Measurements from ENCODE around the gene ZBTB20.

Gene ZBTB20

DNA sequence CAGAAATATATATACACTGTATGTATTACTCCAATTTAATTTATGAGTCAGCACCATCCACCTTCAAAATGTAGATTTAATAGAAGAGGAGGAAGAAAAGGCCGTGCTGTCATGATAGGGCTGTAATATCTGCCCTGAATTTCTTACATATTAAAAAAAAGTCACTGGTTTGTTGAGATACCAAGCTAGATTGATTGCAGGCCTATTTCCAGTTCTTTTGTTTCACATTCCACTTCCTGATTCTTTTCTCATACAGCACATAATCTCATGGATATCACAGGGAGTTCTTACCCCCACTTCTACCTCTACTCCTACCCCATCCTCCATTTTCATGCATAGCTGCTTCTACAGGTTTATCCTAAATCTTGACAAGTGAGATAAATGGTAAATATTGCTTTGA, 290.3 kb downstream of the ZBTB20 start:
- Histone ChIP-seq H3K27me3 (ENCODE audit: control insufficient read depth, low read length) (no peaks in the 10 kb centered on the region), H3K36me3 (ENCODE audit: control insufficient read depth, low read length) (no peaks in the 10 kb centered on the region), H3K9me2 (replicated peaks; ENCODE audit: control insufficient read depth, low read length) (no peaks in the 10 kb centered on the region), H3F3A (ENCODE audit: control insufficient read depth, insufficient read depth) (no peaks in the 10 kb centered on the region), H4K20me1 (ENCODE audit: control insufficient read depth, insufficient read depth, low read depth, low read length) (no peaks in the 10 kb centered on the region), H3K4me1 (ENCODE audit: control insufficient read depth, low read length) (no peaks in the 10 kb centered on the region), H3K27ac (ENCODE audit: low read depth, low read length) (no peak overlapping the region), H3K9me3 (ENCODE audit: control insufficient read depth, insufficient read depth, low read length) (no peaks in the 10 kb centered on the region), H3K79me2 (ENCODE audit: control insufficient read depth, low read length) (no peaks in the 10 kb centered on the region), H3K4me2 (ENCODE audit: low read length) (no peak overlapping the region), H3K4me3 (ENCODE audit: low read length) (no peak overlapping the region)
- no peak for TF ChIP-seq EZH2phosphoT487 (IDR thresholded peaks at IDR 0.05; ENCODE audit: borderline replicate concordance, low read length)
- TF ChIP-seq, protein P1, sequence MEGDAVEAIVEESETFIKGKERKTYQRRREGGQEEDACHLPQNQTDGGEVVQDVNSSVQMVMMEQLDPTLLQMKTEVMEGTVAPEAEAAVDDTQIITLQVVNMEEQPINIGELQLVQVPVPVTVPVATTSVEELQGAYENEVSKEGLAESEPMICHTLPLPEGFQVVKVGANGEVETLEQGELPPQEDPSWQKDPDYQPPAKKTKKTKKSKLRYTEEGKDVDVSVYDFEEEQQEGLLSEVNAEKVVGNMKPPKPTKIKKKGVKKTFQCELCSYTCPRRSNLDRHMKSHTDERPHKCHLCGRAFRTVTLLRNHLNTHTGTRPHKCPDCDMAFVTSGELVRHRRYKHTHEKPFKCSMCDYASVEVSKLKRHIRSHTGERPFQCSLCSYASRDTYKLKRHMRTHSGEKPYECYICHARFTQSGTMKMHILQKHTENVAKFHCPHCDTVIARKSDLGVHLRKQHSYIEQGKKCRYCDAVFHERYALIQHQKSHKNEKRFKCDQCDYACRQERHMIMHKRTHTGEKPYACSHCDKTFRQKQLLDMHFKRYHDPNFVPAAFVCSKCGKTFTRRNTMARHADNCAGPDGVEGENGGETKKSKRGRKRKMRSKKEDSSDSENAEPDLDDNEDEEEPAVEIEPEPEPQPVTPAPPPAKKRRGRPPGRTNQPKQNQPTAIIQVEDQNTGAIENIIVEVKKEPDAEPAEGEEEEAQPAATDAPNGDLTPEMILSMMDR (IDR thresholded peaks at IDR 0.05; ENCODE audit: low read depth, low read length, poor library complexity, severe bottlenecking), result no peak

- Histone ChIP-seq H3F3A (ENCODE audit: control insufficient read depth, insufficient read depth) (no peaks in the 10 kb centered on the region), H3K27me3 (ENCODE audit: control insufficient read depth, low read length) (no peaks in the 10 kb centered on the region), H3K4me2 (ENCODE audit: low read length) (no peak overlapping the region), H3K4me1 (ENCODE audit: control insufficient read depth, low read length) (no peaks in the 10 kb centered on the region), H3K9me2 (replicated peaks; ENCODE audit: control insufficient read depth, low read length) (no peaks in the 10 kb centered on the region), H3K79me2 (ENCODE audit: control insufficient read depth, low read length) (no peaks in the 10 kb centered on the region), H3K9me3 (ENCODE audit: control insufficient read depth, insufficient read depth, low read length) (no peaks in the 10 kb centered on the region), H3K4me3 (ENCODE audit: low read length) (no peak overlapping the region), H3K27ac (ENCODE audit: low read depth, low read length) (no peak overlapping the region), H4K20me1 (ENCODE audit: control insufficient read depth, insufficient read depth, low read depth, low read length) (no peaks in the 10 kb centered on the region), H3K36me3 (ENCODE audit: control insufficient read depth, low read length) (no peaks in the 10 kb centered on the region)
- TF ChIP-seq, protein P1 (IDR thresholded peaks at IDR 0.05; ENCODE audit: low read depth, low read length, poor library complexity, severe bottlenecking), result no peak
- TF ChIP-seq EZH2phosphoT487 (IDR thresholded peaks at IDR 0.05; ENCODE audit: borderline replicate concordance, low read length), result no peak
These were observed 291.2 kb downstream of the ZBTB20 start for GRCh38 chr3:114855839-114856238.

DNA sequence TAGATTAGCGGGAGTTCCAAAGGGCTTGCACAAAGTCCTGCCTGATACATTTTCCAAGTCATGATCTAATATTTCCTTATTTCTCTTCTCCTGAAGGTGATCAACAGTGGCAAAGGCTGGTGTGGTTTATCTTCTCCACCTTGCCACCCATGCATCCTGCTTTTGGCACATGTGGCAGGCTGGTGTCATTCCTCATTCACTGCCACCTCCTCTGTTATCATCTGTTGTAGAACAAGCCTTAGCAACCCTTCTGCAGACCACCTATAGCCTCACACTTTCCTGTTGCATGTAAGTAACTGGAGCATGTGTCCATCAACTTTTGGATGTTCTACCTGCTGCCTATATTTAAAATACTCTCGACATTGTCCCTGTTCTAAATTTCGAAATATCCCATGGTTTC, 294.1 kb downstream of the ZBTB20 start:
- no peaks in the 10 kb centered on the region for H3K9me2 ChIP-seq (replicated peaks; ENCODE audit: control insufficient read depth, low read length)
- H3K4me3 ChIP-seq (ENCODE audit: low read length), result no peak overlapping the region
- H4K20me1 ChIP-seq (ENCODE audit: control insufficient read depth, insufficient read depth, low read depth, low read length), result no peaks in the 10 kb centered on the region
- no peaks in the 10 kb centered on the region for H3K79me2 ChIP-seq (ENCODE audit: control insufficient read depth, low read length)
- no peaks in the 10 kb centered on the region for H3K4me1 ChIP-seq (ENCODE audit: control insufficient read depth, low read length)
- H3K27me3 ChIP-seq (ENCODE audit: control insufficient read depth, low read length), result no peaks in the 10 kb centered on the region
- TF ChIP-seq EZH2phosphoT487 (IDR thresholded peaks at IDR 0.05; ENCODE audit: borderline replicate concordance, low read length), result no peak
- TF ChIP-seq, protein P1 (IDR thresholded peaks at IDR 0.05; ENCODE audit: low read depth, low read length, poor library complexity, severe bottlenecking), result no peak
- no peak overlapping the region for H3K4me2 ChIP-seq (ENCODE audit: low read length)
- no peak overlapping the region for H3K27ac ChIP-seq (ENCODE audit: low read depth, low read length)
- no peaks in the 10 kb centered on the region for H3K9me3 ChIP-seq (ENCODE audit: control insufficient read depth, insufficient read depth, low read length)
- H3K36me3 ChIP-seq (ENCODE audit: control insufficient read depth, low read length), result no peaks in the 10 kb centered on the region
- H3F3A ChIP-seq (ENCODE audit: control insufficient read depth, insufficient read depth), result no peaks in the 10 kb centered on the region

DNA sequence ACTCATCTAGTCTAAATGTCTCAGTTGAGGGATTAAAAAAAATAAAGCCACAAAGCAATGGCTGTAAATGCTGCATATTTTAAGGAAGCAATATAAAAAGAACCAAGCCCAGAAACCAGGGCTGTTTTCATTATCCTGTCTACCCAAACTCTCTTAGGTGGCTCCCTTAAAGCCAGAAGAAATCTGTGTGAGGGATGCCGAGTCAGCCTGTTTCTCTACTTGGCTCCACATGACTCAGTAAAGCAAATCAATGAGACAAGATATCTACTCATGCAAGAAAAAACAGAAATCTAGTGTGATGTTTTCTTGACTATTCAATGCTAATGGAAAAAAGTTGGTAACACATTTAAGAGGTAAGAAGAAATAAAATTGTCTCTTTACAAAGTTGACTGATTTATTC, 296.2 kb downstream of the ZBTB20 start:
- H3K9me2 ChIP-seq (replicated peaks; ENCODE audit: control insufficient read depth, low read length), result no peaks in the 10 kb centered on the region
- no peaks in the 10 kb centered on the region for H3K27me3 ChIP-seq (ENCODE audit: control insufficient read depth, low read length)
- no peaks in the 10 kb centered on the region for H3K4me1 ChIP-seq (ENCODE audit: control insufficient read depth, low read length)
- no peaks in the 10 kb centered on the region for H3K9me3 ChIP-seq (ENCODE audit: control insufficient read depth, insufficient read depth, low read length)
- H3K4me2 ChIP-seq (ENCODE audit: low read length), result no peak overlapping the region
- TF ChIP-seq EZH2phosphoT487 (IDR thresholded peaks at IDR 0.05; ENCODE audit: borderline replicate concordance, low read length), result no peak
- TF ChIP-seq, protein P1 (IDR thresholded peaks at IDR 0.05; ENCODE audit: low read depth, low read length, poor library complexity, severe bottlenecking), result no peak
- H3K79me2 ChIP-seq (ENCODE audit: control insufficient read depth, low read length), result no peaks in the 10 kb centered on the region
- no peaks in the 10 kb centered on the region for H3F3A ChIP-seq (ENCODE audit: control insufficient read depth, insufficient read depth)
- H3K27ac ChIP-seq (ENCODE audit: low read depth, low read length), result no peak overlapping the region
- H3K36me3 ChIP-seq (ENCODE audit: control insufficient read depth, low read length), result no peaks in the 10 kb centered on the region
- no peaks in the 10 kb centered on the region for H4K20me1 ChIP-seq (ENCODE audit: control insufficient read depth, insufficient read depth, low read depth, low read length)
- no peak overlapping the region for H3K4me3 ChIP-seq (ENCODE audit: low read length)
